SHP77 treated with DMSO at 0.1 percent for 48 hours (cell line): Measurements from ENCODE around the gene ATP2B2.
"Not testable (repeated sequence)": the region's sequence is repeated elsewhere in the genome, so short reads cannot be mapped to it uniquely, and the experiment has no call there.

Experiments
- DNase-seq: peaks from one replicate; lab custom pipeline; 2025; lab: John Stamatoyannopoulos, UW

ATP2B2 gene

GRCh38 chr3:10299679-10300078, 205.7 kb downstream of the ATP2B2 start:
- no peak for DNase-seq

- DNase-seq, result no peak
Measured at GRCh38 chr3:10299175-10299574, 206.2 kb downstream of the ATP2B2 start.

GRCh38 chr3:10298064-10298463, 207.3 kb downstream of the ATP2B2 start:
- not testable (repeated sequence) for DNase-seq

- no peak for DNase-seq
Measured at GRCh38 chr3:10294030-10294586, 211.3 kb downstream of the ATP2B2 start.

GRCh38 chr3:10292505-10293419, 212.6 kb downstream of the ATP2B2 start, which contains the start of gene GHRL:
Gene GHRL (minus strand): TSS chr3:10292947. CDS start chr3:10290180, 2,767 bp downstream.
- DNase-seq, result no peak

GRCh38 chr3:10291641-10292040, 213.7 kb downstream of the ATP2B2 start:
- no peak for DNase-seq

- DNase-seq, result no peak
Measured at GRCh38 chr3:10290481-10291176, 214.8 kb downstream of the ATP2B2 start.

GRCh38 chr3:10289787-10290355, 215.5 kb downstream of the ATP2B2 start:
- no peak for DNase-seq

- no peak for DNase-seq
Measured at GRCh38 chr3:10289077-10289476, 216.3 kb downstream of the ATP2B2 start.

GRCh38 chr3:10288575-10288960, 216.8 kb downstream of the ATP2B2 start:
- no peak for DNase-seq

GRCh38 chr3:10287936-10288574, 217.3 kb downstream of the ATP2B2 start:
- DNase-seq, result no peak

GRCh38 chr3:10286596-10287295, 218.6 kb downstream of the ATP2B2 start:
- DNase-seq, result no peak

GRCh38 chr3:10286133-10286524, 219.3 kb downstream of the ATP2B2 start:
- no peak for DNase-seq

- no peak for DNase-seq
Measured at GRCh38 chr3:10285272-10286132, 219.9 kb downstream of the ATP2B2 start.

GRCh38 chr3:10284496-10284895, 220.9 kb downstream of the ATP2B2 start:
- DNase-seq, result no peak

GRCh38 chr3:10283638-10284037, 221.7 kb downstream of the ATP2B2 start:
- DNase-seq, result no peak

- no peak for DNase-seq
Measured at GRCh38 chr3:10281951-10282350, 223.4 kb downstream of the ATP2B2 start.

GRCh38 chr3:10280571-10280970, 224.8 kb downstream of the ATP2B2 start:
- no peak for DNase-seq

GRCh38 chr3:10280177-10280529, 225.2 kb downstream of the ATP2B2 start:
- no peak for DNase-seq

GRCh38 chr3:10279384-10280176, 225.8 kb downstream of the ATP2B2 start:
- no peak for DNase-seq
